Panc1 (cell line): ENCODE data around the gene GLS. TPM values are rescaled to one million over a fixed set of nuclear protein-coding genes. Genes with fewer than 3 reads are reported as not detected.

Experiments
- ATAC-seq: fragments of 200-7000 bp; cut with Tn5 transposase; 2 replicates; pipeline ENCODE4 v1.9.1; 2020; ENCODE audit warnings: mild to moderate bottlenecking, moderate library complexity
- BruUV-seq: library from RNA; stranded (reverse); fragments of 400-500 nt; replicated peaks from 2 replicates; lab custom pipeline; 2021; lab: Mats Ljungman, UMichigan
- CTCF ChIA-PET: fragments of 300-600 bp; sonication (Branson Sonifier 250); formaldehyde crosslinking; loops from one replicate; lab custom pipeline; 2022; ENCODE audit warnings: antibody characterized with exemption; lab: Charles Lee
- POLR2A ChIA-PET: fragments of 300-600 bp; sonication (Branson Sonifier 250); formaldehyde crosslinking; loops from one replicate; lab custom pipeline; 2022; ENCODE audit warnings: antibody characterized with exemption; lab: Charles Lee
- DNase-seq: peaks from one replicate; pipeline ENCODE4 v3.0.0-alpha.2; 2010; ENCODE audit warnings: low read depth, low spot score
- H3K27ac ChIP-seq: 2 replicates; pipeline ENCODE4 v1.5.1; 2011; ENCODE audit warnings: mild to moderate bottlenecking, low read length, inconsistent platforms
- H3K27me3 ChIP-seq: fragments of 200-500 bp; sonication (Bioruptor generic); 2 replicates; pipeline ENCODE4 v1.6.0; 2014; ENCODE audit warnings: low read length, inconsistent platforms; ENCODE audit not compliant: control insufficient read depth, insufficient read depth
- H3K36me3 ChIP-seq: fragments of 200-500 bp; sonication (Bioruptor generic); 2 replicates; pipeline ENCODE4 v1.5.1; 2014; ENCODE audit warnings: inconsistent platforms, mild to moderate bottlenecking, low read length, moderate library complexity; ENCODE audit not compliant: control insufficient read depth, insufficient read depth
- H3K4me1 ChIP-seq: 2 replicates; pipeline ENCODE4 v1.5.1; 2011; ENCODE audit warnings: inconsistent platforms, mild to moderate bottlenecking, low read length, moderate library complexity; ENCODE audit not compliant: control insufficient read depth, insufficient read depth
- H3K4me3 ChIP-seq, 2 experiments: 2 replicates each; pipeline ENCODE4 v1.5.1; 2011 to 2012; ENCODE audit warnings: low read depth in 2 of 2, low read length in 2 of 2, mild to moderate bottlenecking in 2 of 2, inconsistent platforms in 1 of 2, moderate library complexity in 1 of 2
- H3K9me3 ChIP-seq: fragments of 200-500 bp; sonication (Bioruptor generic); 2 replicates; pipeline ENCODE4 v1.5.1; 2014; ENCODE audit warnings: low read depth, mild to moderate bottlenecking, inconsistent platforms, low read length, moderate library complexity; ENCODE audit not compliant: control insufficient read depth, insufficient read depth
- CTCF ChIP-seq: fragments of 450-650 bp; IDR thresholded peaks from 2 replicates; pipeline ENCODE4 v1.5.1; 2017; ENCODE audit warnings: mild to moderate bottlenecking
- POLR2AphosphoS5 ChIP-seq: IDR thresholded peaks from 2 replicates; pipeline ENCODE4 v1.6.1; 2012; ENCODE audit warnings: mild to moderate bottlenecking, low read depth, low read length, moderate library complexity
- REST ChIP-seq, 2 experiments: IDR thresholded peaks; 2 replicates each; pipeline ENCODE4 v1.6.1; 2011 to 2012; ENCODE audit warnings: low read depth in 2 of 2, control low read depth in 1 of 2, low read length in 1 of 2, mild to moderate bottlenecking in 1 of 2, moderate library complexity in 1 of 2; ENCODE audit not compliant: insufficient read depth in 1 of 2
- SIN3A ChIP-seq: IDR thresholded peaks from 2 replicates; pipeline ENCODE4 v1.6.1; 2012; ENCODE audit warnings: low read depth, mild to moderate bottlenecking, low read length, moderate library complexity, borderline replicate concordance; ENCODE audit not compliant: insufficient read depth
- TCF7L2 ChIP-seq: IDR thresholded peaks from 2 replicates; pipeline ENCODE4 v1.6.1; 2011; ENCODE audit warnings: mild to moderate bottlenecking, low read depth, low read length, inconsistent platforms
- in situ Hi-C: cut with HindIII; loops from 2 replicates; pipeline ENCODE4 v1.10.0; 2016; ENCODE audit warnings: low sequenced_read_pairs, low pct_unique_long_range_greater_than_20kb
- intact Hi-C: fragments of 100-400 bp; cut with micrococcal nuclease; formaldehyde crosslinking; loops from one replicate; pipeline ENCODE4 v1.10.0; 2022; ENCODE audit not compliant: unreplicated experiment
- total RNA-seq: library from RNA; stranded (reverse); gene quantifications from one replicate; pipeline ENCODE4 v1.2.1, GENCODE V29; 2021; ENCODE audit not compliant: unreplicated experiment

Gene GLS
- total RNA-seq, 1 experiment from 2014 or later: 93.9 TPM

- no peak for DNase-seq
- no peaks in the 10 kb centered on the region for H3K9me3 ChIP-seq
- H3K4me1 ChIP-seq: no peaks in the 10 kb centered on the region; the same call in 1 of the 2 replicates
- in situ Hi-C loops: no loop called here
- POLR2A ChIA-PET: no interaction called here
- BruUV-seq: no TSS peak
- TF ChIP-seq REST (IDR thresholded peaks at IDR 0.05; ENCODE audit: insufficient read depth in 1 of 2, low read depth in 2 of 2, low read length in 1 of 2): no peak
- no peak for TF ChIP-seq CTCF
- no peak for TF ChIP-seq SIN3A
- TF ChIP-seq TCF7L2: no peak
- TF ChIP-seq POLR2AphosphoS5: no peak
- no peak for ATAC-seq
- no peak overlapping the region for H3K4me3 ChIP-seq
- peaks cover 2% of the 10 kb centered on the region; the same call in 1 of the 2 replicates for H3K27me3 ChIP-seq
- no peak overlapping the region for H3K27ac ChIP-seq
- no peaks in the 10 kb centered on the region for H3K36me3 ChIP-seq
- CTCF ChIA-PET: no interaction called here
- intact Hi-C loops: no loop called here
Observed at GRCh38 chr2:190854726-190855125, 25.9 kb upstream of the GLS start.

- in situ Hi-C loops (no loop called here), intact Hi-C loops (no loop called here)
- DNase-seq: no peak
- H3K36me3 ChIP-seq: no peaks in the 10 kb centered on the region
- TF ChIP-seq REST (IDR thresholded peaks at IDR 0.05; ENCODE audit: insufficient read depth in 1 of 2, low read depth in 2 of 2, low read length in 1 of 2) (no peak), TCF7L2 (no peak), POLR2AphosphoS5 (no peak), CTCF (no peak), SIN3A (no peak)
- ChIA-PET POLR2A (no interaction called here), CTCF (no interaction called here)
- H3K9me3 ChIP-seq: no peaks in the 10 kb centered on the region
- H3K4me1 ChIP-seq: no peaks in the 10 kb centered on the region; the same call in 1 of the 2 replicates
- peaks cover 2% of the 10 kb centered on the region; the same call in 1 of the 2 replicates for H3K27me3 ChIP-seq
- ATAC-seq: no peak
- H3K4me3 ChIP-seq: no peak overlapping the region
- BruUV-seq: no TSS peak
- no peak overlapping the region for H3K27ac ChIP-seq
Observed at GRCh38 chr2:190855245-190855644, 25.4 kb upstream of the GLS start.
